IPS-18c (cell line): Measurements from ENCODE around the gene SUPT3H.

ENCODE experiments used
- H3K4me3 ChIP-seq: 2 replicates; pipeline ENCODE4 v1.7.0; 2013; ENCODE audit warnings: low read depth, mild to moderate bottlenecking, low read length, moderate library complexity; ENCODE audit not compliant: insufficient read depth
- H3K9me3 ChIP-seq: one replicate; pipeline ENCODE4 v1.6.1; 2013; ENCODE audit warnings: mild to moderate bottlenecking, low read length, moderate library complexity; ENCODE audit not compliant: control insufficient read depth, insufficient read depth

SUPT3H gene

DNA sequence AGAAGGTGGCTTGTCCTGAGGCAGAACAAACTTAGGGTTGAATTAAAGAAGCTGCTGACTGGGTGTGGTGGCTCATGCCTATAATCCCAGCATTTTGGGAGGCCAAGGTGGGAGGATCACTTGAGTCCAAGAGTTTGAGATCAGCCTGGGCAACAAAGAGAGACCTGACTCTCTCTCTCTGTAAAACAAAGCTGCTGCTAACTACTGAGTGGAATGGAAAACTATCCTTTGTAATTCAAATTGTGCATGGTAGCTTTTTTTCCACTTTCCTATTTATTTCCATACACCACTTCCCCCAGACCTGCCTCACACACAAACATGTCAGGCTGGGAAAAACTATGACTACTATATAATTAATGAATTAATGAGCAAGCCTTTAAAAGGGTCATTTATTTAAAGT, 553.2 kb downstream of the SUPT3H start:
- Histone ChIP-seq H3K4me3 (no peak overlapping the region), H3K9me3 (no peaks in the 10 kb centered on the region)

DNA sequence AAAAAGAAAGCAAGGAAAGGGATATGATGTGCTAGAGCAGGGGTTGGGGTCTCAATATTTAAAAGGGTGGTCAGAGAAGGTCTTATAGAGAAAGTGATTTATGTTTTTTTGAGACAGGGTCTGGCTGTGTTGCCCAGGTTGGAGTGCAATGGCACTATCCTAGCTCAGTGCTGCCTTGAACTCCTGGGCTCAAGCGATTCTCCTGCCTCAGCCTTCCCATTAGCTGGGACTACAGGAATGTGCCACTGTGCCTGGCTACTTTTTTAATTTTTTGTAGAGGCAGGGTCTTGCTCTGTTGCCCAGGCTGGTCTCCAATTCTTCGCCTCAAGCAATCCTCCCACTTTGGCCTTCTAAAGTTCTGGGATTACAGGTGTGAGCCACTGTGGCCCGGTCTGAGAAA, 557.0 kb downstream of the SUPT3H start:
- Histone ChIP-seq H3K9me3 (no peaks in the 10 kb centered on the region), H3K4me3 (no peak overlapping the region)

GRCh38 chr6:44820321-44820720, 557.4 kb downstream of the SUPT3H start:
- no peaks in the 10 kb centered on the region for H3K9me3 ChIP-seq
- no peak overlapping the region for H3K4me3 ChIP-seq

- Histone ChIP-seq H3K4me3 (no peak overlapping the region), H3K9me3 (no peaks in the 10 kb centered on the region)
Measured at GRCh38 chr6:44811456-44811855, 566.3 kb downstream of the SUPT3H start.

DNA sequence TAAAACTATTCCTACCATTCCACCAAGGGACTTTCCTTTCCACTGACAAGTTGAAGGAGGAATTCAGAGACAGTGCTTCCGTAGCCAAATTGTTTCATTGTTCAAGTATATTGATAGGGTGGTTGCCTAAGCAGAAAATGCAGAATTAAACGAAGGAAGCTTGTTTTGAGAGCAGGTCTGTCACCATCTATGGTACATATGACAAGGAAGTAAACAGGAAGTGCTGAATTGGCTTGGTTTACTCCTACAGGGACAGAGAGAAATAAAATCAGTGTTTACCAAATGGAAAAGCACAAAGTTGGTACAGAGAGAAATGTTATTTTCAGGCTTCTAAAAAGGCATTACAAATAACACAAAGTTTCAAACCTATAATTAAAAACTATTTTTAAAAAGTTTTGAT, 568.5 kb downstream of the SUPT3H start:
- no peaks in the 10 kb centered on the region for H3K9me3 ChIP-seq
- no peak overlapping the region for H3K4me3 ChIP-seq

- no peak overlapping the region for H3K4me3 ChIP-seq
- no peaks in the 10 kb centered on the region for H3K9me3 ChIP-seq
Measured at GRCh38 chr6:44808148-44808547, 569.6 kb downstream of the SUPT3H start.

- Histone ChIP-seq H3K9me3 (no peaks in the 10 kb centered on the region), H3K4me3 (no peak overlapping the region)
Measured at GRCh38 chr6:44806656-44807055, 571.1 kb downstream of the SUPT3H start.

- Histone ChIP-seq H3K9me3 (no peaks in the 10 kb centered on the region), H3K4me3 (no peak overlapping the region)
Measured at GRCh38 chr6:44805238-44805846, 572.4 kb downstream of the SUPT3H start.

DNA sequence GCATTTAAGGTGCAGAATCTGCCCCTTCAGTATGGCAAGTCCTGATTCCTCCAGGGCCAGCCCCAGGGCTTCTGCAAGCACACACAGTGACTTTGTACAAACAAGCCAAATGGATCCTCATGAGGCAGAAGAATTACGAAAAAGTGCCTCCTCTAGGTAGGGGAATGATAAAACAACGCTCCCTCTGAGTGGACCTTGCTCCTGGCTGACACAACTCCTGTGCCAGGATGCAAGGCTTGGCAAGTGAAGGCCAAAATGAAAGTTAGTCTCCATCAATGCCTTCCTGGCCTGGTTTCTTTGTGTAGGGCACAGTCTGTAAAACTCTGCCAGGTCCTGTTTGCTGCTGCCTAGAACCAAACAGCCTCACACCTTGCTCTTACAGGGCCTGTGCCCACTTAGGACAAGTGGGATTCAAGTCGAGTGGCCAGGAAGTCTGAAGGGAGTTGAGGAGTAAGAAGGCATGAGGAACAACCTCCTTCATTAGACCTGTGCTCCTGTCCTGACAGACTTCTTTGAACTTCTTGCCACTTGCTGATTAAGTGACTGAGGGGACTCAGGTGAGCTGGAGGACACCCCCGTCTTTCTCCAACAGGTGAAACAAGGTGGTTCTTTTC, 573.1 kb downstream of the SUPT3H start:
- H3K4me3 ChIP-seq, result no peak overlapping the region
- H3K9me3 ChIP-seq, result no peaks in the 10 kb centered on the region

GRCh38 chr6:44804016-44804415, 573.7 kb downstream of the SUPT3H start:
- no peak overlapping the region for H3K4me3 ChIP-seq
- H3K9me3 ChIP-seq, result no peaks in the 10 kb centered on the region

- Histone ChIP-seq H3K4me3 (no peak overlapping the region), H3K9me3 (no peaks in the 10 kb centered on the region)
Measured at GRCh38 chr6:44800784-44801592, 576.7 kb downstream of the SUPT3H start.

DNA sequence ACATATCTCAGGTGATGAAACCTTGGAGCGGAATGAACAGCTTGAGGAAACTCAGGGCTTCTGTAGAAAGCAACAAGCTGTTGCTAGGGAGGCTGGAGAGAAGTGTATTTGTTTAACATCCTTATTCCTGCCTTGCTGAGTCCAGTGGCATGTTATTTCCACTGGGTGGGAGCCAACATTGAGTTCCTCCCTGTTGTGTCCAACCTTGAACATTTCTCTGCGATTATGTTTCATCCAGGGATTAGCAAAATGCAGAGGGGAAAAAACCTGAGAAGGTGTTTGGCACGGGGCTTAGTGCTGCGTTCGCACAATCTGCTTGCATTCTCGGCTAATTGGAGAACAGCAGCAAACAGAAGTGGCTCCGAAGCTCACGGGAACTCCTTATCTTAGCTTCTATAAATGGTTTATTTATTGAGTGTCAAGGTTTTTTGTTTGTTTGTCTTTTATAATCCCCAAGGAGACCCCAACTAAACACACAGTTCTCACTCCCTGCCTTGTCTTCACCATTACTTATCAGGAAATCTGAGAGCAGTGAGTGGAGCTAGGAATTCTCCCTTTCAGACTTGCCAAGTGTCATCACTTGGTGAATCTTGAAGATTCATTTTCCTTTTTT, 577.5 kb downstream of the SUPT3H start:
- Histone ChIP-seq H3K4me3 (no peak overlapping the region), H3K9me3 (no peaks in the 10 kb centered on the region)

DNA sequence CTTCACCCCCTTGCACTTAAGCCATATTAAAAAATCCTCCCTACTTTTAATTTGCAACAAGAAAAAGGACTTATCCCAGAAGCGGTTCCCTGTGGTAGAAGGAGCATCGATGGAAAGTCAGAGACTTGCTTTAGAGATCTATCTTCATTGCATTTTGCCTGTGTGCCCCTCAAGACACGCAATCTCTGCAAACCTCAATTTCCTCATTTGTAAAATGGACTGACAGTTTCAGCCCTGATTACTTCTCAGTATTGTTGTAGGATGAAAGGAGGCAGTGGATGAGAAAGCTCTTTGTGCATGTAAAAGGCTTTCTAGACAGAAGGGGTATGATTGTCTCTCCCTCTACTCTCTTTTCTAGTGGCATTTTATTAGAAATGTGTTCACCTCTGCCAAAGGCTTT, 580.0 kb downstream of the SUPT3H start:
- H3K4me3 ChIP-seq, result no peak overlapping the region
- H3K9me3 ChIP-seq, result no peaks in the 10 kb centered on the region

DNA sequence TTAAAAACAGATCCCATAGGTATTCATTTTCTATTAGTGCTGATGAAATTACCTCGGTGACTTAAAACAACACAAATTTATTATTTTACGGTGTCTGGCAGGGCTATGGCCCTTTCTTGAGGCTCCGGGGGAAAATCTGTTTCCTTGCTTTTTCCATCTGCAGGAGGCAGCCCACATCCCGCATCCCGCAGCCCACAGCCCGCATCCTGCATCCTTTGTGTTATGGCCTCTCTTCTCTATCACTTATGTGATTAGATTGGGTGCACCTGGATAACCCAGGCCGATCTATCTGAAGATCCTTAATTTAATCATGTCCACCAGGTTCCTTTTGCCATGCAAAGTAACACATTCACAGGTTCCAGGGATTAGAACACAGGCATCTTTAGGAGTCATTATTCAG, 582.4 kb downstream of the SUPT3H start:
- no peak overlapping the region for H3K4me3 ChIP-seq
- no peaks in the 10 kb centered on the region for H3K9me3 ChIP-seq

DNA sequence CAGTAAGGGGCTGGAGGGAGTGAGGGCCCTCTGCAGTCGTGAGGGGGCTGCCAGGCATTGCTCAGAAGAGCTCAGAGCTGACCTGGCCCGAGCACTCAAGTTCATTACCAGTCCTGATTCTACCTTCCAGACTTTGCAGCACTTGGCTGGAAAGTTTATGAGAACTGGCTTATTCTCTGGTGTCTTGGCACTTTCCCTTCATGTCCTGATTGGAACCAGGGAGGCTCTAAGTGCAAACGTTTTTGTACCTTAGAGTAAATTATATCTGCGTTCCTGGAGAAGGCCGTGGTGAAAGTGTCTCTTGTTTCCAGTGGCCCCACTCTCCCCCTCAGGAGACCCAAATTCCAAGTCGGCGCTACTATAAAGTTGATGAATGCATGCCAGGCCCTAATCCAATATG, 587.9 kb downstream of the SUPT3H start:
- H3K4me3 ChIP-seq, result no peak overlapping the region
- no peaks in the 10 kb centered on the region for H3K9me3 ChIP-seq

GRCh38 chr6:44789061-44789460, 588.7 kb downstream of the SUPT3H start:
- no peak overlapping the region for H3K4me3 ChIP-seq

DNA sequence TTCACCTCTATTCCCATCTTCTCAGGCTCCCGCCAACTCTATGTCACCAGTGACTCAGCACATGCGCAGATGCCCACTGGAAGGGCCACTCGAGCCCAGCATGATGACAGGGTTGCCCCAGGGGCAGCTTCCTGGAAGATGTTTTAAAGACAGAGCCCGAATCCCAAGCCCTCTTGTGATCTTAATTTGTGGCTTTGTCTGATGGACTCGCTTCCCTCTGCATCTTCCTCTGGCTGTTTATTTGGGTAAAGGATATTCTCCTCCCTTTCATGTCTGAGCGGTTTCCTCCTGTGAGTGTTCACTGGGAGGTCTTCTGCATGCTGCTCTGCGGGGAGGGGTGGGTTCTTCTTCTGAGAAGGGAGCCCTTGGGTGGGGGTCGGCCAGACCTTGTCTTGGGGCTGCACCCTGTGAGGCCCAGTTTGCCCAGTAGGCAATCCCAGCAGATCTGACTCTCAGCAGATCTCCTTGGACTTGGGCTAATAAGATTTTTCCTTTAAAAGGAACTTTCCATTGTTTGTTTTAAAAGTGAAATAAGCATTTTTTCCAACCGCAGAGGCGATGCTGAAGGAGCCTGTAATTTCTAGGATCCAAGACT, 589.2 kb downstream of the SUPT3H start:
- H3K9me3 ChIP-seq, result no peaks in the 10 kb centered on the region
- no peak overlapping the region for H3K4me3 ChIP-seq

More at GRCh38 chr6:44789061-44789460, 588.7 kb downstream of the SUPT3H start:
- no peaks in the 10 kb centered on the region for H3K9me3 ChIP-seq
